DND-41 (cell line): ENCODE data around the gene CCT4.
"Not testable (repeated sequence)": the region's sequence is repeated elsewhere in the genome, so short reads cannot be mapped to it uniquely, and the experiment has no call there.

Source experiments
- ATAC-seq: fragments of 200-7000 bp; cut with Tn5 transposase; 3 replicates; pipeline ENCODE4 v1.9.1; 2021; ENCODE audit warnings: low read depth; ENCODE audit not compliant: insufficient read depth
- DNase-seq: peaks from one replicate; pipeline ENCODE4 v3.0.0-alpha.2; 2020
- H2AFZ ChIP-seq: 2 replicates; pipeline ENCODE4 v1.6.0; 2012; ENCODE audit warnings: low read depth, low read length
- H3K27ac ChIP-seq: 2 replicates; pipeline ENCODE4 v1.5.1; 2012; ENCODE audit warnings: low read length, inconsistent platforms
- H3K27me3 ChIP-seq: fragments of 200-600 bp; sonication (generic); 2 replicates; pipeline ENCODE4 v1.6.0; 2012; ENCODE audit warnings: low read length, mild to moderate bottlenecking, inconsistent platforms; ENCODE audit not compliant: insufficient read depth, poor library complexity
- H3K36me3 ChIP-seq: 2 replicates; pipeline ENCODE4 v1.5.1; 2012; ENCODE audit warnings: low read length, inconsistent platforms; ENCODE audit not compliant: insufficient read depth
- H3K4me1 ChIP-seq: 2 replicates; pipeline ENCODE4 v1.5.1; 2012; ENCODE audit warnings: mild to moderate bottlenecking, low read length; ENCODE audit not compliant: insufficient read depth
- H3K4me2 ChIP-seq: 2 replicates; pipeline ENCODE4 v1.6.0; 2012; ENCODE audit warnings: mild to moderate bottlenecking, moderate library complexity, low read length, inconsistent platforms; ENCODE audit not compliant: insufficient read depth
- H3K4me3 ChIP-seq, 2 experiments: fragments of 200-600 bp in 1 of 2; shearing (Covaris generic) in 1 of 2; 2 replicates each; pipeline ENCODE4 v1.5.1; 2012 to 2016; ENCODE audit warnings: inconsistent platforms in 2 of 2, low read length in 2 of 2, mild to moderate bottlenecking in 2 of 2, low read depth in 1 of 2, moderate library complexity in 1 of 2
- H3K79me2 ChIP-seq: 2 replicates; pipeline ENCODE4 v1.6.0; 2012; ENCODE audit warnings: low read length, inconsistent platforms; ENCODE audit not compliant: insufficient read depth
- H3K9ac ChIP-seq: 2 replicates; pipeline ENCODE4 v1.6.0; 2012; ENCODE audit warnings: low read depth, mild to moderate bottlenecking, inconsistent platforms, low read length, moderate library complexity
- H3K9me3 ChIP-seq: 2 replicates; pipeline ENCODE4 v1.5.1; 2012; ENCODE audit warnings: low read length, moderate library complexity, mild to moderate bottlenecking, inconsistent platforms; ENCODE audit not compliant: insufficient read depth, severe bottlenecking
- H4K20me1 ChIP-seq: 2 replicates; pipeline ENCODE4 v1.6.0; 2012; ENCODE audit warnings: low read length; ENCODE audit not compliant: insufficient read depth
- CTCF ChIP-seq: IDR thresholded peaks from 2 replicates; pipeline ENCODE4 v1.5.1; 2012; ENCODE audit warnings: borderline replicate concordance, low read length, moderate library complexity, mild to moderate bottlenecking; ENCODE audit not compliant: poor library complexity, severe bottlenecking; ENCODE audit errors: extremely low read depth
- EZH2 ChIP-seq: IDR thresholded peaks from 3 replicates; pipeline ENCODE4 v1.6.1; 2012; ENCODE audit warnings: borderline replicate concordance, low read depth, mild to moderate bottlenecking, moderate library complexity, low read length, inconsistent platforms; ENCODE audit not compliant: severe bottlenecking

The CCT4 gene

GRCh38 chr2:61922714-61923113 is 34.3 kb upstream of the CCT4 start:
- no peaks in the 10 kb centered on the region for H3K4me1 ChIP-seq
- H4K20me1 ChIP-seq = no peaks in the 10 kb centered on the region
- no peaks in the 10 kb centered on the region for H3K79me2 ChIP-seq
- TF ChIP-seq EZH2 (no peak), CTCF (no peak)
- H3K9ac ChIP-seq = no peak overlapping the region
- H3K4me3 ChIP-seq = no peak overlapping the region
- no peaks in the 10 kb centered on the region for H3K9me3 ChIP-seq
- DNase-seq (no peak), ATAC-seq (no peak)
- no peak overlapping the region for H3K4me2 ChIP-seq
- H3K27me3 ChIP-seq = no peaks in the 10 kb centered on the region
- no peaks in the 10 kb centered on the region for H3K36me3 ChIP-seq
- no peak overlapping the region for H3K27ac ChIP-seq
- H2AFZ ChIP-seq = no peak overlapping the region

GRCh38 chr2:61920548-61920947 is 32.1 kb upstream of the CCT4 start:
- no peak overlapping the region for H3K4me3 ChIP-seq

GRCh38 chr2:61914794-61915193 is 26.3 kb upstream of the CCT4 start:
- H4K20me1 ChIP-seq, DNase-seq, H3K9ac ChIP-seq, H2AFZ ChIP-seq, H3K27me3 ChIP-seq, H3K36me3 ChIP-seq, H3K9me3 ChIP-seq, H3K4me2 ChIP-seq, H3K27ac ChIP-seq, H3K4me1 ChIP-seq, H3K4me3 ChIP-seq, H3K79me2 ChIP-seq, ATAC-seq: not testable (repeated sequence)

More at GRCh38 chr2:61920548-61920947, 32.1 kb upstream of the CCT4 start:
- Histone ChIP-seq H3K27me3 (no peaks in the 10 kb centered on the region), H3K27ac (no peak overlapping the region), H4K20me1 (no peaks in the 10 kb centered on the region), H2AFZ (no peak overlapping the region), H3K79me2 (no peaks in the 10 kb centered on the region), H3K4me2 (no peak overlapping the region), H3K4me1 (no peaks in the 10 kb centered on the region), H3K9me3 (no peaks in the 10 kb centered on the region), H3K36me3 (no peaks in the 10 kb centered on the region), H3K9ac (no peak overlapping the region)
- ATAC-seq (no peak), DNase-seq (no peak)
- TF ChIP-seq EZH2 = no peak
- no peak for TF ChIP-seq CTCF

GRCh38 chr2:61911510-61911909 is 23.1 kb upstream of the CCT4 start:
- peak; percentile 72 for ATAC-seq
- no peak overlapping the region for H2AFZ ChIP-seq
- H3K36me3 ChIP-seq = no peaks in the 10 kb centered on the region
- H3K4me1 ChIP-seq = peaks cover 9% of the 10 kb centered on the region
- H3K79me2 ChIP-seq = no peaks in the 10 kb centered on the region
- H3K4me3 ChIP-seq = no peak overlapping the region
- H3K27me3 ChIP-seq = no peaks in the 10 kb centered on the region
- no peak overlapping the region for H3K9ac ChIP-seq
- no peak overlapping the region for H3K27ac ChIP-seq
- TF ChIP-seq CTCF (peak; percentile 55), EZH2 (no peak)
- no peaks in the 10 kb centered on the region for H3K9me3 ChIP-seq
- H3K4me2 ChIP-seq = no peak overlapping the region
- no peak for DNase-seq
- H4K20me1 ChIP-seq = no peaks in the 10 kb centered on the region
